GM23338 (cell line): ENCODE measurements around the gene PRDM5. TPM values are rescaled to one million over a fixed set of nuclear protein-coding genes. Genes with fewer than 3 reads are reported as not detected.

Experiments used
- ATAC-seq: fragments of 200-7000 bp; cut with Tn5 transposase; 3 replicates; pipeline ENCODE4 v1.9.1; 2020
- DNase-seq: peaks from one replicate; pipeline ENCODE4 v3.0.0-alpha.2; 2015; ENCODE audit warnings: low spot score
- H2AFZ ChIP-seq: fragments of 200-600 bp; sonication (generic); 2 replicates; pipeline ENCODE4 v1.8.0; 2016; ENCODE audit warnings: antibody characterized with exemption, mild to moderate bottlenecking, moderate library complexity
- H3F3A ChIP-seq: fragments of 200-600 bp; sonication (generic); replicated peaks from 2 replicates; pipeline ENCODE4 v1.8.0; 2017; ENCODE audit warnings: antibody characterized with exemption, mixed run types, low read depth
- H3K27ac ChIP-seq: fragments of 200-600 bp; sonication (generic); 2 replicates; pipeline ENCODE4 v1.6.1; 2016; ENCODE audit warnings: low read depth
- H3K27me3 ChIP-seq: fragments of 200-600 bp; sonication (generic); 2 replicates; pipeline ENCODE4 v1.8.0; 2016; ENCODE audit warnings: mild to moderate bottlenecking, mixed run types, moderate library complexity; ENCODE audit not compliant: insufficient read depth
- H3K36me3 ChIP-seq: fragments of 200-600 bp; sonication (generic); 2 replicates; pipeline ENCODE4 v1.8.0; 2016; ENCODE audit warnings: mild to moderate bottlenecking; ENCODE audit not compliant: insufficient read depth
- H3K4me1 ChIP-seq: fragments of 200-600 bp; sonication (generic); 2 replicates; pipeline ENCODE4 v1.8.0; 2016; ENCODE audit warnings: mild to moderate bottlenecking, moderate library complexity; ENCODE audit not compliant: insufficient read depth
- H3K4me2 ChIP-seq: fragments of 200-600 bp; sonication (generic); 2 replicates; pipeline ENCODE4 v1.7.1; 2017; ENCODE audit warnings: mixed run types
- H3K4me3 ChIP-seq: fragments of 200-600 bp; sonication (generic); 2 replicates; pipeline ENCODE4 v1.6.1; 2016; ENCODE audit warnings: mixed run types
- H3K79me2 ChIP-seq: fragments of 200-600 bp; sonication (generic); replicated peaks from 2 replicates; pipeline ENCODE4 v1.8.0; 2017; ENCODE audit warnings: mild to moderate bottlenecking; ENCODE audit not compliant: insufficient read depth
- H3K9me2 ChIP-seq: fragments of 200-600 bp; sonication (generic); 2 replicates; pipeline ENCODE4 v1.8.0; 2017; ENCODE audit not compliant: insufficient read depth
- H4K20me1 ChIP-seq: fragments of 200-600 bp; sonication (generic); replicated peaks from 2 replicates; pipeline ENCODE4 v1.8.0; 2017; ENCODE audit warnings: mild to moderate bottlenecking; ENCODE audit not compliant: insufficient read depth
- H3K27ac Mint-ChIP-seq: 2 replicates; pipeline ENCODE4 v1.8.0; 2020; ENCODE audit warnings: inconsistent platforms, mild to moderate bottlenecking, moderate library complexity, mixed read lengths
- H3K27me3 Mint-ChIP-seq: 3 replicates; pipeline ENCODE4 v1.8.0; 2022; ENCODE audit warnings: low read depth, mild to moderate bottlenecking, moderate library complexity, mixed read lengths, inconsistent platforms; ENCODE audit not compliant: insufficient read depth, poor library complexity
- H3K36me3 Mint-ChIP-seq: 3 replicates; pipeline ENCODE4 v1.8.0; 2021; ENCODE audit warnings: low read depth, mild to moderate bottlenecking, inconsistent platforms, moderate library complexity, mixed read lengths
- H3K4me1 Mint-ChIP-seq: 3 replicates; pipeline ENCODE4 v1.8.0; 2020; ENCODE audit warnings: mild to moderate bottlenecking, inconsistent platforms, mixed read lengths
- H3K4me3 Mint-ChIP-seq: 3 replicates; pipeline ENCODE4 v1.8.0; 2021; ENCODE audit warnings: moderate library complexity, mild to moderate bottlenecking, inconsistent platforms, mixed read lengths
- H3K9me3 Mint-ChIP-seq: 3 replicates; pipeline ENCODE4 v1.8.0; 2020; ENCODE audit warnings: moderate library complexity, mild to moderate bottlenecking, inconsistent platforms, mixed read lengths
- CREB1 ChIP-seq: fragments of 250-450 bp; sonication (Bioruptor Pico); IDR thresholded peaks from 2 replicates; pipeline ENCODE4 v1.5.0; 2020; ENCODE audit warnings: low read depth, mild to moderate bottlenecking, moderate library complexity
- ETS1 ChIP-seq: IDR thresholded peaks from 2 replicates; pipeline ENCODE4 v1.6.1; 2016; ENCODE audit warnings: antibody characterized with exemption
- EZH2 ChIP-seq: fragments of 200-600 bp; sonication (generic); IDR thresholded peaks from one replicate; pipeline ENCODE4 v1.8.0; 2017; ENCODE audit warnings: antibody characterized with exemption, mild to moderate bottlenecking, low read depth; ENCODE audit not compliant: unreplicated experiment
- EZH2phosphoT487 ChIP-seq: fragments of 200-600 bp; sonication (generic); IDR thresholded peaks from one replicate; pipeline ENCODE4 v1.8.1; 2018; ENCODE audit warnings: antibody characterized with exemption; ENCODE audit not compliant: unreplicated experiment
- JUNB ChIP-seq: IDR thresholded peaks from one replicate; pipeline ENCODE4 v1.6.1; 2016; ENCODE audit warnings: antibody characterized with exemption; ENCODE audit not compliant: unreplicated experiment
- NANOG ChIP-seq: IDR thresholded peaks from 2 replicates; pipeline ENCODE4 v1.6.1; 2016; ENCODE audit warnings: antibody characterized with exemption, borderline replicate concordance
- POLR2AphosphoS5 ChIP-seq: IDR thresholded peaks from 2 replicates; pipeline ENCODE4 v1.6.1; 2016; ENCODE audit warnings: antibody characterized with exemption, low read depth
- REST ChIP-seq: IDR thresholded peaks from one replicate; pipeline ENCODE4 v1.6.1; 2018; ENCODE audit warnings: antibody characterized with exemption; ENCODE audit not compliant: unreplicated experiment
- ZNF114 ChIP-seq: fragments of 250-450 bp; sonication (Bioruptor Pico); IDR thresholded peaks from 2 replicates; pipeline ENCODE4 v1.5.0; 2020; ENCODE audit warnings: mild to moderate bottlenecking, moderate library complexity
- ZNF331 ChIP-seq: fragments of 250-450 bp; sonication (Bioruptor Pico); IDR thresholded peaks from 2 replicates; pipeline ENCODE4 v1.5.0; 2020; ENCODE audit warnings: low read depth, mild to moderate bottlenecking, moderate library complexity
- polyA plus RNA-seq: library from polyadenylated mRNA; unstranded; fragments of >200 nt; fragmentation: Nextera tagmentation; extraction: Ambion mirVana; gene quantifications from 2 replicates; pipeline ENCODE4 v1.2.1, GENCODE V29; 2016
- total RNA-seq: library from RNA; depleted of rRNA; stranded (reverse); fragments of >200 nt; shearing (Covaris generic); gene quantifications from 2 replicates; pipeline ENCODE4 v1.2.3, GENCODE V29; 2014
- TF ChIP-seq, protein P1 (sequence below), 2 experiments: fragments of 200-600 bp in 1 of 2; sonication (generic) in 1 of 2; conservative IDR thresholded peaks; 2 replicates each; pipeline versions ENCODE4 v1.5.1 to v1.6.1; 2016 to 2017; ENCODE audit warnings: antibody characterized with exemption in 2 of 2, low read depth in 2 of 2, mild to moderate bottlenecking in 2 of 2, moderate library complexity in 1 of 2

PRDM5 gene
- total and polyA plus RNA-seq, 2 experiments from 2014 or later = 11.2 to 40.4 TPM

GRCh38 chr4:120770897-120771296, 151.6 kb downstream of the PRDM5 start (continued):
- TF ChIP-seq REST = no peak
- TF ChIP-seq ZNF114 (CRISPR knock-in tag) = no peak
- TF ChIP-seq CREB1 (CRISPR knock-in tag) = no peak
- TF ChIP-seq EZH2phosphoT487 = no peak
- TF ChIP-seq EZH2 = no peak
- TF ChIP-seq, protein P1, sequence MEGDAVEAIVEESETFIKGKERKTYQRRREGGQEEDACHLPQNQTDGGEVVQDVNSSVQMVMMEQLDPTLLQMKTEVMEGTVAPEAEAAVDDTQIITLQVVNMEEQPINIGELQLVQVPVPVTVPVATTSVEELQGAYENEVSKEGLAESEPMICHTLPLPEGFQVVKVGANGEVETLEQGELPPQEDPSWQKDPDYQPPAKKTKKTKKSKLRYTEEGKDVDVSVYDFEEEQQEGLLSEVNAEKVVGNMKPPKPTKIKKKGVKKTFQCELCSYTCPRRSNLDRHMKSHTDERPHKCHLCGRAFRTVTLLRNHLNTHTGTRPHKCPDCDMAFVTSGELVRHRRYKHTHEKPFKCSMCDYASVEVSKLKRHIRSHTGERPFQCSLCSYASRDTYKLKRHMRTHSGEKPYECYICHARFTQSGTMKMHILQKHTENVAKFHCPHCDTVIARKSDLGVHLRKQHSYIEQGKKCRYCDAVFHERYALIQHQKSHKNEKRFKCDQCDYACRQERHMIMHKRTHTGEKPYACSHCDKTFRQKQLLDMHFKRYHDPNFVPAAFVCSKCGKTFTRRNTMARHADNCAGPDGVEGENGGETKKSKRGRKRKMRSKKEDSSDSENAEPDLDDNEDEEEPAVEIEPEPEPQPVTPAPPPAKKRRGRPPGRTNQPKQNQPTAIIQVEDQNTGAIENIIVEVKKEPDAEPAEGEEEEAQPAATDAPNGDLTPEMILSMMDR (conservative IDR thresholded peaks at IDR 0.05; ENCODE audit: low read depth in 2 of 2) = no peak
- no peak for TF ChIP-seq ZNF331 (CRISPR knock-in tag)
- TF ChIP-seq JUNB = no peak
- TF ChIP-seq POLR2AphosphoS5 = no peak
- no peak for TF ChIP-seq ETS1

GRCh38 chr4:120769227-120769626, 153.3 kb downstream of the PRDM5 start:
- TF ChIP-seq EZH2phosphoT487 (no peak), CREB1 (CRISPR knock-in tag) (no peak), NANOG (no peak), EZH2 (no peak), ZNF114 (CRISPR knock-in tag) (no peak)
- TF ChIP-seq, protein P1 (conservative IDR thresholded peaks at IDR 0.05; ENCODE audit: low read depth in 2 of 2) = no peak
- no peaks in the 10 kb centered on the region for H3F3A ChIP-seq
- no peaks in the 10 kb centered on the region for H3K36me3 ChIP-seq
- DNase-seq (no peak), ATAC-seq (no peak)
- no peaks in the 10 kb centered on the region for H3K27me3 ChIP-seq
- no peak overlapping the region for H2AFZ ChIP-seq
- Mint-ChIP-seq H3K4me1 (no peaks in the 10 kb centered on the region), H3K27ac (no peak overlapping the region; the same call in 1 of the 2 replicates), H3K9me3 (peaks cover 7% of the 10 kb centered on the region; the same call in 2 of the 3 replicates), H3K27me3 (no peaks in the 10 kb centered on the region), H3K36me3 (peaks cover 18% of the 10 kb centered on the region), H3K4me3 (no peak overlapping the region)
- no peaks in the 10 kb centered on the region for H3K4me1 ChIP-seq
- H3K79me2 ChIP-seq = no peaks in the 10 kb centered on the region
- no peak overlapping the region for H3K4me3 ChIP-seq
- no peaks in the 10 kb centered on the region for H3K9me2 ChIP-seq
- H3K27ac ChIP-seq = no peak overlapping the region
- no peak overlapping the region for H3K4me2 ChIP-seq
- H4K20me1 ChIP-seq = no peaks in the 10 kb centered on the region
